ENCODE measurements around the gene MELTF.

Gene MELTF

DNA sequence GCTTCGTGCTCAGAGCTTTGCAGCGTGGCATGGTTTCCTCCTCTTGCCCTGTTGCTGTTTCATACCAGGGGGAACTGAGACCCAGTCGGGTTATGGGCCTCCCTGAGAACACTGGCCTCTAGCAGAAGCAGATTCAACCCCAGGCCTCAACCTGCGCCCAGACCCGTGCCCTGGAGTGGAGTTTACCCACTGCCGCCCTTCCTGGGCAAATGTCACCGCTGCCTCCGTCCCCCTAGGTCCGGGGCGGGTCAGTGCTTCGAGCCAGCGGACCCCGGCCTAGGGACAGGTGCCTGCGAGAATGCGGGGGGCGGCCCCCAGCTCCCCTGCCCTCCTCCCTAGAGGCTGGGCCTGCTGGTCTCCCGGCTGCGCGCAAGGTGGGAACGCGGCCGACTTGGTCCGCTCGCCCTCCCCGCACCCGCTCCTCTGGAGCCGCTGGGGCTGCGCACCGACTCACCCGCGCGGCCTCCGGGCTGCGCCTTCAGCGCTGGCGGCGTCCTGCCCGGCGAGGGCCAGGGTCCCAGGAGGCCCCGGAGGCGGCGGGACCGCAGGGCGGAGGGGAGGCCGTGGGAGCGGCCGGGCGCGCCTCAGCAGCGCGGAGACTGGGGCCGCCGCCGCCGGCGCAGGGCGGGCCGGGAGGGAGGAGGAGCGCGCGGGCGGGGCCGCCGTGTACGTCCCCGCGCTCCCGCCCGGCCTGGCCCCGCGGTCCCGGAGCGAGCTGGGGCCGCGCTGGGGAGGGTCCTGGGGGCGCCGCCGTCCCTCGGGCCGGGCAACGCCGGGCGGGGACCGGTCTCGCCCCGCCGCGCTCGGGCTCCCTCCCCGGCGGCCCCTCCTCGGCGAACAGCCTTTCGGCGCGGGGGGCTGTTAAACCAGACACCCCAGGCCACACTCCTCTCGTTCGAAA is 61.1 kb downstream of the MELTF start, which contains the start of gene PIGZ:
Gene PIGZ (minus strand): TSS at position 601 of the 901 bp plus-strand sequence. CDS start 16,802 bp downstream, outside the sequence.
- H3K4me1 ChIP-seq (ENCODE audit: insufficient read depth, insufficient read length): peaks cover 6% of the 10 kb centered on the region
- H3K27me3 ChIP-seq (ENCODE audit: insufficient read depth, insufficient read length): peaks cover 52% of the 10 kb centered on the region
- peaks cover 25% of the 10 kb centered on the region for H3K9me3 ChIP-seq (ENCODE audit: insufficient read depth, low read length)
- peak; percentile 6 for TF ChIP-seq SUZ12 (IDR thresholded peaks at IDR 0.05; ENCODE audit: extremely low read depth, insufficient read depth, insufficient read length)
- TF ChIP-seq YY1 (IDR thresholded peaks at IDR 0.05; ENCODE audit: insufficient read depth, insufficient read length): no peak
- no peak for DNase-seq (ENCODE audit: low read depth, low spot score)
- no peaks in the 10 kb centered on the region for H3K36me3 ChIP-seq (ENCODE audit: insufficient read depth, insufficient read length, low read length)
- peak within 1 kb of the TSS; percentile 72 for H3K4me3 ChIP-seq (ENCODE audit: insufficient read length, low read depth)
- peak within 1 kb of the TSS; percentile 86 for H3K9ac ChIP-seq (ENCODE audit: insufficient read length, low read depth)

DNA sequence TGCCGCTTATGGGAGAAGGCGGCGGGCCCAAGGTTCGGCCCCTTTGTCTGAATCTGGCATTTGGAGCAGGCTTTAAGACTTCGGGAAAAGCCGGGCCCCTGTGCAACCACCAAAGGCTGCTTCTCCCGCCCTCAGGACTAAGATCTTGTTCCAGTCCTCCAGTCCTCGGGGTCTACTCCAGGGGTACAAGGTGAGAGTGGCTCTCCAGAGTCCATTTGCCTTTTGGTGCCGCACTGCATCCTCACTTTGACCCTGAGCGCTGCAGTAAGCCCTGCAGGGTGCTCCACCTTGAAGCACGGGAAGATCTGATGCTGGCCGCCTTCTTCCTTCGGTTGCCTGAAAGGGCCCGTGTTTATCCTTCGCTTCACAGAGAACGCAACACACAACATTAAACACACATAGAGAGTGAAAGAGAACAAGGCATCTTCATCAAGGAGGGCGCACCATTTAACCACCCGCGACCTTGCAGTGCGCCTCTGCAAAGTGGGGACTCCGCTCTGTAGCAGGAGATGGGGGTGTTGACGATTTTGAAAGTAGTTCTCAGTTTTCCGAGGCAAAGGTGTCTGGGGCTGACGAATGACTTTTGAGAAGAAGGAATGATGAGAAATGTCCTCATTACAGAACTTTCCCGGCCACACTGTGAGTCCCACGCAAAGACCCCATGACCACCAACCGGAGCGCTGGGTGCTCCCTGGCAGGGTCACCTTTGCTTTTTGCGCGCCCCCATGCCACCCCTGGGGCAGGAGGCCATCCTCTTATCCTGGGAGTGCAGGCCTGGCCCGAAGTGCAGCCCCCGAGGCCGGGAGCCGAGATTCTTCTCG is 62.0 kb downstream of the MELTF start:
- Histone ChIP-seq H3K9me3 (ENCODE audit: insufficient read depth, low read length) (peaks cover 22% of the 10 kb centered on the region), H3K36me3 (ENCODE audit: insufficient read depth, insufficient read length, low read length) (no peaks in the 10 kb centered on the region), H3K4me3 (ENCODE audit: insufficient read length, low read depth) (peak overlapping the region; percentile 72), H3K4me1 (ENCODE audit: insufficient read depth, insufficient read length) (peaks cover 6% of the 10 kb centered on the region), H3K9ac (ENCODE audit: insufficient read length, low read depth) (peak overlapping the region; percentile 86), H3K27me3 (ENCODE audit: insufficient read depth, insufficient read length) (peaks cover 52% of the 10 kb centered on the region)
- no peak for DNase-seq (ENCODE audit: low read depth, low spot score)
- TF ChIP-seq SUZ12 (IDR thresholded peaks at IDR 0.05; ENCODE audit: extremely low read depth, insufficient read depth, insufficient read length) (peak; percentile 4), YY1 (IDR thresholded peaks at IDR 0.05; ENCODE audit: insufficient read depth, insufficient read length) (no peak), ZNF274 (IDR thresholded peaks at IDR 0.05; ENCODE audit: low read depth, low read length) (no peak)

DNA sequence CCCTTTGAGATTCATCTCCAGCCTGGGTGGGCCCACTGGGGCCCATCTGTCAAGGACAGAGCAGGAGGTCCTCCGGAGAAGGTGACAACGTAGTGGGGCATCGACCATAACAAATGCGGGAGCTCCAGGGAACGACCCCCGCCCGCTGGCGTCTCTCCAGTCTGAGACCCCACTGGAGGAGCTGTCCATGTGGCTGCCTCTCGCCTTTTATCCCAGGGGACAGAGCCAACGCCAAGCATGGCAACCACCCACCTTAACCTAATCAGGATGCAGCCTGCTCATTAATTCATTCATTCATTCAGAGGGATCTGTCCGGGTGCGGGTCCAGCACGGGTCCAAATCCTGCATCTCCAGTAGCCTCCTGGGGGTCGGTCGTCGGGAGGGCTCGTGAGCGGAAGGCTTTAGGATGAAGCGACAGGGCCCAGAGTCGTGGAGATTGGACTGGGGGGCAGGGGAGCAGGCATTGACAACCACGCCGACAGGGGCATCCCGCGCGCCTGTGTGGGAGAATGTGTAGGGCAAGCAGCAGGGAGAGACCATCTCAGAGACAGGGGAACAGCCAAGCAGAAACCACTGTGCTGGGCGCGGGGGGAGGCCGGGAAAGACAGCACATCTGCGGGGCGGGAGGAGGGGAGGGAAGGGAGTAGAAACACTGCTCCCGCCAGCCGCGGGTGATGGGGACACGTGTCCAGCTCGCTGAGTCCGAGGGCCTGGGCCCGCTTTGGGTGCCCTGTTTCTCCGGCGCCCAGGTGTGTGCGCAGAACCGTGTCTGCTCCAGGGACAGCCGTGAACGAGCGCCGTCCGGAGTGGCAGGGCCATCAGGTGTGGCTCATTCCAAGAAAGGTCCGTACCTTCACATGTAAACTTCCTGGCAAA is 62.9 kb downstream of the MELTF start:
- no peak for DNase-seq (ENCODE audit: low read depth, low spot score)
- TF ChIP-seq YY1 (IDR thresholded peaks at IDR 0.05; ENCODE audit: insufficient read depth, insufficient read length) (no peak), SUZ12 (IDR thresholded peaks at IDR 0.05; ENCODE audit: extremely low read depth, insufficient read depth, insufficient read length) (no peak), ZNF274 (IDR thresholded peaks at IDR 0.05; ENCODE audit: low read depth, low read length) (no peak)
- Histone ChIP-seq H3K9ac (ENCODE audit: insufficient read length, low read depth) (no peak overlapping the region), H3K4me3 (ENCODE audit: insufficient read length, low read depth) (no peak overlapping the region), H3K36me3 (ENCODE audit: insufficient read depth, insufficient read length, low read length) (no peaks in the 10 kb centered on the region), H3K4me1 (ENCODE audit: insufficient read depth, insufficient read length) (peaks cover 6% of the 10 kb centered on the region), H3K9me3 (ENCODE audit: insufficient read depth, low read length) (peaks cover 17% of the 10 kb centered on the region), H3K27me3 (ENCODE audit: insufficient read depth, insufficient read length) (peaks cover 52% of the 10 kb centered on the region)

DNA sequence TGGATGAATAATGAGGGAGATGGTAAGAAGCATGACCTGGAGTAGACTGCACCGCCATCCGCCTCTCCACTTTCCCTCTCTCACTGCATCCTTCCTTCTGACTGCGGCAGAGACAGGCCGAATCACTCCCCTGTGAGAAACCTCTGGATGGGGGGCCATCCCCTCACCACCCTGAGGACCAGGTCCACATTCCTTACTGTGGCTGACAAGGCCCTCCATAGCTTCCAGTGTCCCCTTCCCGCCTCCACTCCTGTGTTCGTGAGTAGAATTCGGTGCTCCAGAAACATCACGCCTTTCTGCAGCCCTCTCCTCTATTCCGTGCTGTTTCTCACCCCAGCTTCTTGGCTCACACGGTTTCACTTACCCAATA is 63.8 kb downstream of the MELTF start:
- H3K4me1 ChIP-seq (ENCODE audit: insufficient read depth, insufficient read length): peaks cover 6% of the 10 kb centered on the region
- peaks cover 7% of the 10 kb centered on the region; the same call in 1 of the 2 replicates for H3K9me3 ChIP-seq (ENCODE audit: insufficient read depth, low read length)
- DNase-seq (ENCODE audit: low read depth, low spot score): no peak
- no peak overlapping the region for H3K9ac ChIP-seq (ENCODE audit: insufficient read length, low read depth)
- H3K36me3 ChIP-seq (ENCODE audit: insufficient read depth, insufficient read length, low read length): no peaks in the 10 kb centered on the region
- H3K4me3 ChIP-seq (ENCODE audit: insufficient read length, low read depth): no peak overlapping the region
- H3K27me3 ChIP-seq (ENCODE audit: insufficient read depth, insufficient read length): peaks cover 43% of the 10 kb centered on the region
- no peak for TF ChIP-seq ZNF274 (IDR thresholded peaks at IDR 0.05; ENCODE audit: low read depth, low read length)
- TF ChIP-seq SUZ12 (IDR thresholded peaks at IDR 0.05; ENCODE audit: extremely low read depth, insufficient read depth, insufficient read length): no peak
- TF ChIP-seq YY1 (IDR thresholded peaks at IDR 0.05; ENCODE audit: insufficient read depth, insufficient read length): no peak

DNA sequence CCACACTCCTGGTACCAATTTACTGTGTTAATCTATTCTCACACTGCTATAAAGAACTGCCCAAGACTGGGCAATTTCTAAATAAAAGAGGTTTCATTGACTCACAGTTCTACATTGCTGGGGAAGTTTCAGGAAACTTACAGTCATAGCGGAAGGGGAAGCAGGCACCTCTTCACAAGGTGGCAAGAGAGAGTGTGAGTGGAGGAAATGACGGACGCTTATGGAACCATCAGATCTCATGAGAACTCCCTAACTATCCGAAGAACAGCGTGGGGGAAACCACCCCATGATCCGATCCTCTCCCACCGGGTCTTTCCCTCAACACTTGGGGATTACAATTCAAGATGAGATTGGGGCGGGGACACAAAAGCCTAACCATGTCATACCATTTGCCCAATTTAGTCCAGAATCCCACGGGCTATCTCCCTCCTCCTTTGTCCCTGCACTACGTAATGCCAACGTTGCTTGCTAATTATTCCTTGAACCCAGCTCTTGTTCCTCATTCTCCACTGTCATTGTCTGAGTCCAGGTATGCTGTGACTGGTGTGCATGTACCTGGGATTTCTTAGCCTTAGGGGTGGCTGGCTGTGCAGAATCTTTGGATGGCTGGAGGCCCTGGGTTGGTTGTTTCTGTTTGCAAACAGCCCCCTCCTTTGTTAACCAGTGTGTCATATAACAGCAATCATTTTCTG is 64.4 kb downstream of the MELTF start:
- Histone ChIP-seq H3K4me1 (ENCODE audit: insufficient read depth, insufficient read length) (peaks cover 6% of the 10 kb centered on the region), H3K9ac (ENCODE audit: insufficient read length, low read depth) (no peak overlapping the region), H3K36me3 (ENCODE audit: insufficient read depth, insufficient read length, low read length) (no peaks in the 10 kb centered on the region), H3K27me3 (ENCODE audit: insufficient read depth, insufficient read length) (peaks cover 38% of the 10 kb centered on the region), H3K9me3 (ENCODE audit: insufficient read depth, low read length) (peaks cover 2% of the 10 kb centered on the region; the same call in 1 of the 2 replicates), H3K4me3 (ENCODE audit: insufficient read length, low read depth) (no peak overlapping the region)
- TF ChIP-seq YY1 (IDR thresholded peaks at IDR 0.05; ENCODE audit: insufficient read depth, insufficient read length) (no peak), ZNF274 (IDR thresholded peaks at IDR 0.05; ENCODE audit: low read depth, low read length) (no peak), SUZ12 (IDR thresholded peaks at IDR 0.05; ENCODE audit: extremely low read depth, insufficient read depth, insufficient read length) (no peak)
- no peak for DNase-seq (ENCODE audit: low read depth, low spot score)

DNA sequence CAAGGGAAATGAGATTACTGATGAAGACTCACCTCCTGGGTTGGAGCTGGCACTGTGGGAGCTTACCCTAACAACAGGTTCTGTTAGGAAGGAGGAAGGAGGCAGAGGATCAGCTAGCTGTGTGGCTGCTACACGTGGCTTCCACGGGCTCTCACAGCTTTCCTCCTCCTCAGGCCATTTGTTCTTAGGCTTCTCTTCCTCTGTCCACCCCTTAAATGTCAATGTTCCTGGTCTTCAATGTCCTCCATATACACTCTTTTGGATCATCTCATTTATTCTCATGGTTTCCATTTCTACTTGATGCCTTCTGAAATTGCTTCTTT is 66.0 kb downstream of the MELTF start:
- peaks cover 23% of the 10 kb centered on the region for H3K27me3 ChIP-seq (ENCODE audit: insufficient read depth, insufficient read length)
- H3K4me3 ChIP-seq (ENCODE audit: insufficient read length, low read depth): no peak overlapping the region
- TF ChIP-seq ZNF274 (IDR thresholded peaks at IDR 0.05; ENCODE audit: low read depth, low read length) (no peak), YY1 (IDR thresholded peaks at IDR 0.05; ENCODE audit: insufficient read depth, insufficient read length) (no peak), SUZ12 (IDR thresholded peaks at IDR 0.05; ENCODE audit: extremely low read depth, insufficient read depth, insufficient read length) (no peak)

More for the DNA sequence above, 66.0 kb downstream of the MELTF start:
- H3K9me3 ChIP-seq (ENCODE audit: insufficient read depth, low read length): no peaks in the 10 kb centered on the region
- H3K9ac ChIP-seq (ENCODE audit: insufficient read length, low read depth): no peak overlapping the region
- no peaks in the 10 kb centered on the region for H3K36me3 ChIP-seq (ENCODE audit: insufficient read depth, insufficient read length, low read length)
- DNase-seq (ENCODE audit: low read depth, low spot score): no peak
- peaks cover 4% of the 10 kb centered on the region for H3K4me1 ChIP-seq (ENCODE audit: insufficient read depth, insufficient read length)

Measured in NT2/D1 (cell line).